Hepatocyte (in vitro differentiated cells): ENCODE measurements around the gene FAM83D. TPM values are rescaled to one million over a fixed set of nuclear protein-coding genes. Genes with fewer than 3 reads are reported as not detected.
"Not testable (repeated sequence)": the region's sequence is repeated elsewhere in the genome, so short reads cannot be mapped to it uniquely, and the experiment has no call there.

ENCODE experiments used
- DNase-seq: peaks from one replicate; pipeline ENCODE4 v3.0.0-alpha.2; 2016; ENCODE audit warnings: low spot score
- H2AFZ ChIP-seq: fragments of 200-600 bp; sonication (generic); 2 replicates; pipeline ENCODE4 v1.6.0; 2016; ENCODE audit warnings: antibody characterized with exemption, mild to moderate bottlenecking
- H3K27ac ChIP-seq: fragments of 200-600 bp; sonication (generic); 2 replicates; pipeline ENCODE4 v1.5.1; 2016; ENCODE audit warnings: mild to moderate bottlenecking
- H3K27me3 ChIP-seq: fragments of 200-600 bp; sonication (generic); 2 replicates; pipeline ENCODE4 v1.6.1; 2016
- H3K36me3 ChIP-seq: fragments of 200-600 bp; sonication (generic); replicated peaks from 2 replicates; pipeline ENCODE4 v1.5.1; 2016; ENCODE audit warnings: low read depth; ENCODE audit not compliant: insufficient read depth
- H3K4me1 ChIP-seq: fragments of 200-600 bp; sonication (generic); 2 replicates; pipeline ENCODE4 v1.5.1; 2016; ENCODE audit warnings: mild to moderate bottlenecking, moderate library complexity; ENCODE audit not compliant: insufficient read depth
- H3K4me2 ChIP-seq: fragments of 200-600 bp; sonication (generic); 2 replicates; pipeline ENCODE4 v1.6.0; 2016
- H3K4me3 ChIP-seq: fragments of 200-600 bp; sonication (generic); 2 replicates; pipeline ENCODE4 v1.5.1; 2016; ENCODE audit warnings: mild to moderate bottlenecking
- H3K79me2 ChIP-seq: fragments of 200-600 bp; sonication (generic); 2 replicates; pipeline ENCODE4 v1.6.0; 2017; ENCODE audit warnings: mild to moderate bottlenecking
- H3K9me2 ChIP-seq: fragments of 200-600 bp; sonication (generic); replicated peaks from 2 replicates; pipeline ENCODE4 v1.6.0; 2017; ENCODE audit warnings: mild to moderate bottlenecking; ENCODE audit not compliant: insufficient read depth
- H3K9me3 ChIP-seq: fragments of 200-600 bp; sonication (generic); 2 replicates; pipeline ENCODE4 v1.5.1; 2016; ENCODE audit warnings: low read depth, mild to moderate bottlenecking
- H4K20me1 ChIP-seq: fragments of 200-600 bp; sonication (generic); 2 replicates; pipeline ENCODE4 v1.6.0; 2016; ENCODE audit warnings: mild to moderate bottlenecking; ENCODE audit not compliant: insufficient read depth, poor library complexity, severe bottlenecking
- EZH2 ChIP-seq: fragments of 200-600 bp; sonication (generic); IDR thresholded peaks from 2 replicates; pipeline ENCODE4 v1.6.1; 2016; ENCODE audit warnings: antibody characterized with exemption, mild to moderate bottlenecking, borderline replicate concordance
- EZH2phosphoT487 ChIP-seq: fragments of 200-600 bp; sonication (generic); IDR thresholded peaks from one replicate; pipeline ENCODE4 v1.6.1; 2018; ENCODE audit warnings: antibody characterized with exemption, mild to moderate bottlenecking, low read depth, moderate library complexity; ENCODE audit not compliant: unreplicated experiment, severe bottlenecking
- WGBS: methylation state at CpG from one replicate; pipeline ENCODE4 v1.1.6; 2016; ENCODE audit warnings: low lambda C conversion rate; ENCODE audit errors: missing lambda C conversion rate; 5-methylcytosine and 5-hydroxymethylcytosine counted together
- polyA plus RNA-seq: library from polyadenylated mRNA; unstranded; fragments of >200 nt; fragmentation: Nextera tagmentation; extraction: Ambion mirVana; gene quantifications from 2 replicates; pipeline ENCODE4 v1.2.1, GENCODE V29; 2016
- total RNA-seq: library from RNA; depleted of rRNA; stranded (reverse); fragments of >200 nt; gene quantifications from 2 replicates; pipeline ENCODE4 v1.2.3, GENCODE V29; 2014
- TF ChIP-seq, protein P1 (sequence below): fragments of 200-600 bp; sonication (generic); IDR thresholded peaks from 2 replicates; pipeline ENCODE4 v1.5.1; 2016; ENCODE audit warnings: antibody characterized with exemption, mild to moderate bottlenecking; ENCODE audit not compliant: poor library complexity

Gene FAM83D
- total and polyA plus RNA-seq, 2 experiments from 2014 or later = 5.4 to 6.3 TPM

DNA sequence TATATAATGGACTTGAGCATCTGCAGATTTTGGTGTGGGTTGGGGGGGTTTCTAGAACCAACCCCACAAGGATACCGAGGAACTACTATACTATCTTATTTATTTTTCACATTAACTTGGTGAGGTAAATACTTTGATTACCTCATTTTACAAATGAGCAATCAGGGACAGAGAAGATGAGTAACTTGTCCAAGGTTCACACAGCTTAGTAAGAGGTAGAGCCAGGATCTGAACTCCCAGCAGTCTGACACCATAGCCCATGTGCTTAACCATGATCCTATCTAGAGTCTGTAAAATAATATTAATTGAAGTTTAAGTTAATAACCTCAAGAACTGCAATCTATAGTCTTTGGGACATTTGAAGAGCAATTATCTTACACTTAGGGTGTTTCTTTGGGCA lies 64.5 kb downstream of the FAM83D start:
- Histone ChIP-seq H4K20me1 (no peaks in the 10 kb centered on the region), H3K4me1 (no peaks in the 10 kb centered on the region), H3K27me3 (no peaks in the 10 kb centered on the region), H2AFZ (no peak overlapping the region), H3K36me3 (no peaks in the 10 kb centered on the region), H3K4me3 (no peak overlapping the region), H3K79me2 (no peaks in the 10 kb centered on the region), H3K4me2 (no peak overlapping the region), H3K9me3 (no peaks in the 10 kb centered on the region), H3K9me2 (no peaks in the 10 kb centered on the region), H3K27ac (no peak overlapping the region)
- no peak for TF ChIP-seq EZH2
- TF ChIP-seq, protein P1, sequence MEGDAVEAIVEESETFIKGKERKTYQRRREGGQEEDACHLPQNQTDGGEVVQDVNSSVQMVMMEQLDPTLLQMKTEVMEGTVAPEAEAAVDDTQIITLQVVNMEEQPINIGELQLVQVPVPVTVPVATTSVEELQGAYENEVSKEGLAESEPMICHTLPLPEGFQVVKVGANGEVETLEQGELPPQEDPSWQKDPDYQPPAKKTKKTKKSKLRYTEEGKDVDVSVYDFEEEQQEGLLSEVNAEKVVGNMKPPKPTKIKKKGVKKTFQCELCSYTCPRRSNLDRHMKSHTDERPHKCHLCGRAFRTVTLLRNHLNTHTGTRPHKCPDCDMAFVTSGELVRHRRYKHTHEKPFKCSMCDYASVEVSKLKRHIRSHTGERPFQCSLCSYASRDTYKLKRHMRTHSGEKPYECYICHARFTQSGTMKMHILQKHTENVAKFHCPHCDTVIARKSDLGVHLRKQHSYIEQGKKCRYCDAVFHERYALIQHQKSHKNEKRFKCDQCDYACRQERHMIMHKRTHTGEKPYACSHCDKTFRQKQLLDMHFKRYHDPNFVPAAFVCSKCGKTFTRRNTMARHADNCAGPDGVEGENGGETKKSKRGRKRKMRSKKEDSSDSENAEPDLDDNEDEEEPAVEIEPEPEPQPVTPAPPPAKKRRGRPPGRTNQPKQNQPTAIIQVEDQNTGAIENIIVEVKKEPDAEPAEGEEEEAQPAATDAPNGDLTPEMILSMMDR = no peak
- no peak for TF ChIP-seq EZH2phosphoT487
- WGBS = 100% methylated on average over 1 of the region's 1 CpG
- no peak for DNase-seq

DNA sequence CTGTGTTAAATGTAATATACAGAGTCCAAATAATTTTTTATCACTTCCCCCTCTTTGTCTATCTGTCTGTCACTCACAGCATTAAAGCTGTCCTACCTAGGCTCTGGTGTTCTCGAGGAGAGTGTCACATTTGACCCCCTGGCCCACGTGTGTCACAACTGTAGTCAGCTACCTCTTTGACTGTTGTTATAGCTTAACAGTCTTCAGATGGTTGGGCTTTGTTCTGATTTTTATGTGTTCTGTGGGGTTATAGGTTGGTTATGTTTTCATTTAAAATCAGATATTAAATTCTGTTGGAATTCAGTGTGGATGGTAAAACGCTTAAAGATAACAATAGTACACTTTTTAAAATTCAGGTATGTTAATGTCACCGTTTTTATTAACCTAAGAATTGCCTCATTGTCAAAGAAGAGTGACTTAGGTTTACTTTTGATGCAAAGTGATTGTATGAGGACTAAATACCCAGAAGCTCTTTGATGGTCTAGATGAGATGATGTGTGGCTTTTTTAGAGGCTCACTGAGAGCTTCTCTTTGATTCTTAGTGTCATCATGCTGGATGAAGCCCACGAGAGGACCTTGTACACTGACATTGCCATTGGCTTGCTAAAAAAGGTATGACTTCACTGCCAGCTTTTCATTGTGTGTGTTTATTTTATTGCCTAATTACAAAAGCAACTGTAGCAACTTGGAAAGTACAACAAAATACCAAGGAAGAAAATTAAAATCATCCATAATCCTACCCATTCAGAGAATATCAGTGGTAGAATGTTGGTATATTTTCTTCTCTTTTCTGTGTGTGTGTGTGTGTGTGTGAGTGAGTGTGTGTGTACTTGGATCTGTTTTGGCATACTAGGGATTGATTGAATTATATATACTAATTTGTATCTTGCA lies 65.8 kb downstream of the FAM83D start:
- WGBS = 78% methylated on average over 5 of the region's 5 CpGs
- no peaks in the 10 kb centered on the region for H3K79me2 ChIP-seq
- no peak overlapping the region for H3K4me3 ChIP-seq
- H3K27ac ChIP-seq = no peak overlapping the region
- no peak for DNase-seq
- no peaks in the 10 kb centered on the region for H3K4me1 ChIP-seq
- no peak overlapping the region for H3K4me2 ChIP-seq
- H2AFZ ChIP-seq = no peak overlapping the region
- no peaks in the 10 kb centered on the region for H4K20me1 ChIP-seq
- H3K9me2 ChIP-seq = no peaks in the 10 kb centered on the region
- H3K36me3 ChIP-seq = no peaks in the 10 kb centered on the region
- no peaks in the 10 kb centered on the region for H3K9me3 ChIP-seq
- no peaks in the 10 kb centered on the region for H3K27me3 ChIP-seq
- TF ChIP-seq EZH2 (no peak), EZH2phosphoT487 (no peak)
- TF ChIP-seq, protein P1 = no peak

DNA sequence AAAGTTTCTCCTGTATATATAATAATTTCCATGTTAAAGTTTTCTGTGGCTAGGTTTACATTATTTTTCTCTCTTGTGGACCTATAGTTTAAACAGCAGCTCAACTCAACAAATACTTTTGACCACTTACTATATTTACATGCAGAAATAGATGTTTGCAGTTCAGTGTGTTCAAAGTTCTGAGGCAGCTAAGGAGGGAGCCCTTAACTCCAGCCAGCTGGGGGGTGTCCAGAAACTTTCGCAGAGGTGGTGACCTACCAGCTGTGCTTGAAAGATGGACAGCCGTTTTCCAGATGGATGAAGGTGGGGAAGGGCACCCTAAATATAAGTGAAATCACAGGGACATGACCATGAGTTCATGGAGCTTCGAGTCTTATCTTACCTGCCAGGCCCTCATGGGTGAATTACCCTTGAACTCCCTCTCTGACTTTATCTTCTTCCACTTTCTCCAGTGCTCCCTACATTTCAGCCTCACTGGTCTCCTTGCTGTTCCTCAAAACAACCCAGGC lies 69.4 kb downstream of the FAM83D start:
- no peaks in the 10 kb centered on the region for H3K79me2 ChIP-seq
- no peak overlapping the region for H3K27ac ChIP-seq
- H3K4me2 ChIP-seq = no peak overlapping the region
- no peaks in the 10 kb centered on the region for H3K4me1 ChIP-seq
- H4K20me1 ChIP-seq = no peaks in the 10 kb centered on the region
- no peaks in the 10 kb centered on the region for H3K36me3 ChIP-seq
- H3K27me3 ChIP-seq = no peaks in the 10 kb centered on the region
- no peak for DNase-seq
- H3K9me3 ChIP-seq = no peaks in the 10 kb centered on the region
- no peak overlapping the region for H2AFZ ChIP-seq
- H3K4me3 ChIP-seq = no peak overlapping the region
- 89% methylated on average over 3 of the region's 3 CpGs for WGBS
- H3K9me2 ChIP-seq = no peaks in the 10 kb centered on the region
- TF ChIP-seq EZH2phosphoT487 (no peak), EZH2 (no peak)
- TF ChIP-seq, protein P1 = no peak

DNA sequence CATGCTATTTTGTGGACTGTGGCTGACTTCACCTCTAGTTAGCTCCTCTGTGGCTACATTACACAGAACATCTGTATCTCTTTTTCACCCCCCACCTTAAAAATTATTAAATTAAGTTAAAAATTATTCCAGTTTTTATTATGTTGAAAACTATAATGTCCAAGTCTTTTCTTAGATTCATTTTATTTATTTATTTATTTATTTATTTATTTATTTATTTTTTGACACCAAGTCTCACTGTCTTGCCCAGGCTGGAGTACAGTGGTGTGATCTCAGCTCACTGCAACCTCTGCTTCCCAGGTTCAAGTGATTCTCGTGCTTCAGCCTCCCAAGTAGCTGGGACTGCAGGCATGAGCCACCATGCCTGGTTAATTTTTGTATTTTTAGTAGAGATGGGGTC lies 70.6 kb downstream of the FAM83D start:
- H3K27me3 ChIP-seq, H2AFZ ChIP-seq, H3K36me3 ChIP-seq, H4K20me1 ChIP-seq, DNase-seq, H3K4me2 ChIP-seq, H3K27ac ChIP-seq, H3K9me3 ChIP-seq, H3K4me1 ChIP-seq, H3K9me2 ChIP-seq, H3K79me2 ChIP-seq, H3K4me3 ChIP-seq: not testable (repeated sequence)
- 96% methylated on average over 1 of the region's 1 CpG for WGBS
